ENCODE data around the gene NAA11.
A peak's percentile ranks its signal among the peaks of the same experiment; 100 is the strongest.

NAA11 gene

DNA sequence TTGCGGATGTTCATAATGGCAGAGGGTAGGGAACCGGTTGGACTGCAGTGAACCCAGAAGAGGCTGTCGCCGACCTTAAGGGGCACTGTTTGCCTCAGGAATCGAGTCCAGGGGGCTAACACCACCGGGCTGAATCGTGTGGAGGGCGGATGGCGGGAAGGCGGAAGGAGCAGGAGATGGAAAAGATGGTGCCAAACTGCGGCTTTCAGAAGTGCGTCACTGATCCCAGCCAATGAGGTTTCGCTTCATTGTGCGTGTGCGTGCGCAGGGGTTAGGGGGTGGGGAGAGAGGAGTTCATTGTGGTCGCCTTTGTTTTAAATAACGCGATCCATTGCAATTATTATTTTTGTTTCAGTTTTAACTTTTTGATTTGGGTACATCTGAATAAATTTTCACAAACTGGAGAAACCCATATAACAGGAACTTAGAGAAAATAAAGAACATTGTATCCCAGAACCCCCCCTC lies at the start of gene NAA11:
NAA11 (minus strand) TSS at position 198 of the 465 bp plus-strand sequence; CDS start at position 14, 184 bp downstream.
- no peak for DNase-seq

DNA sequence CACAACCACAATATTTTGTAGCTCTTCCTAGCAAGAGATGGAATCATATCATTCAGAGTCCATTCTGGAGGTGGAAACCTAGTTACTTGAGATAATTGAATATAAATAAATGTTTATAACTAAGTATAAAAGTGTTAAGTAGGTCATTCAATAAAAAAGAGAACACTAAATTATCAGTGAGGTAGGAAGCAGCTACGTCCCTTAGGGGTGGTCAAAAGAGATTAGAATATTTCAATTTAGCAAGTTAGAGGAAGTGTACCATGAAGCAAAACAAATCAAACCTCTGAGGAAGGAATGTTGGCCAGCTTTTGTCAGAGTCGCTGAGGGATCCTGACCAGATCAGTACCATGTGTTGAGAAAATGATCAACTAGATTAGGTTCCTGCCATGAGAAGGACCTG lies 44.2 kb upstream of the NAA11 start:
- no peak for DNase-seq

DNA sequence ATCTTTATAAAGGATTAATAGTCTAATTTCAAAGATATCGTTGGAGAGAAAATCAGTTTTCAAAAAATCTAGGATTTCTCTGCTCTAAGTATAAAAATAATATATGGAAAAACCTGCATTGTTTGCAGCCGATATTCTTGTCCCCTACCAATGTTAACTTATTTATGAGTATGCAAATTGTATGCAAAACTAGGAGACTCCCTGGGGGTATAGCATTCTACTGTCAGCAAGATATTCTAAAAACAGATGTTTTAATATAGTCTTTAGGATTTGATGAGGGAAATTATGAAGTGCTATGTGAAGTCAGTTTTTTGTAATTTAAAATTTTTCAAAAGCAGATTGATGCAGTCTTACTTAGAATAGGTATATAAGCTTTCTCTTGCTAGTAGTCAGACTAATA lies 41.2 kb upstream of the NAA11 start:
- DNase-seq = no peak

DNA sequence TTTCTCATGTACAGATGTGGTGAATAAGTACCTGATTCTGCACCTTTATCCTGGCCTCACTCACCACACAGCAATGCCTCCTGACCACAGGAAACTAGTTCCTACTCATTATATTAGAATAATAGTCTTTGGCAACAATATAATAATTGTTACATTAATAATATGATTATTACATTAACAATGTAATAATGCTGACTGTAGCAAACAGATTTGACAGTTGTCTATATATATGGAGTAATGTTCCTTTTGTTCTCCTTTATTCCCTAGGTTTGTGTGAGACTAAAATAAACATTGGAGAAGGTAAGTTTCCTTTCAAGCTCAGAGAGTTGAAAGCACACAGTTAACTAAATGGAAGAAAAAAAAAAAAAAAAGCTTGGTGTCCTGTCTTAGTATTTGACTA lies 40.6 kb upstream of the NAA11 start:
- no peak for DNase-seq

DNA sequence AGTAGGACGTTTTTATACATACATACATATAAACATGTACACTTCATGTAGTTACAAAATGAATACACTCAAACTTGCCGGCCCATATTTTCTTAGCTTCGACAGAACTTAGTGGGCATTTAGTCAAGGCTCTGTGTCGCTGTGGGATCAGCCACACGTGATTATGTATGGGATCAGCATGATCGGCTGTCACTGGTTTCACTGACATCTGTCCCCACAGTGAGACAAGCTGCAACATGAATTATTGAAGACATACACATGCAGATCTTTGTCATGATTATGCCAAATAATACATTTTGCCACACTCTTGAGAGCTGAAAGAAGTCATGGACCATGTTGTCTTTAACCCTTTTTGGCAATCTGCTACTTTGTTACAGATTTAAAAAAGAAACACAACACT lies 38.2 kb upstream of the NAA11 start:
- DNase-seq = no peak

DNA sequence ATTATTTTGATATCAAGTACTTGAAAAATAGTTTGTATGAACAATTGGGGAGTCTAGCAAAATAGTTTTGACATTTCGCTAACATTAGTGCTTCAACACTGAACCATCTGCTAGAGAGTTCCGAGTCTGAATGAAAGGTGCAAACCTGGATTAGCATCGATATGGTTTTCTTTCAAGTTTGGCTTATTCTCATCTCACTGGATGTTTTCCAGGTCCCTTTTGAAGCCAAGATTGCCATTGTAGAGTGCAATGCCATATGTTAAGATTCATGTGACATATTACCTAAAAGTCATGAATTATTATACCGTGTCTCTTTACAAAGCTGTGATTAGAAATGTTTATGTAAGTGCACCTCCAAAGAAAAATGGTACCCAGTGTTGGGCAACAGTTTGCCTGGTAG lies 36.8 kb upstream of the NAA11 start:
- DNase-seq = no peak

DNA sequence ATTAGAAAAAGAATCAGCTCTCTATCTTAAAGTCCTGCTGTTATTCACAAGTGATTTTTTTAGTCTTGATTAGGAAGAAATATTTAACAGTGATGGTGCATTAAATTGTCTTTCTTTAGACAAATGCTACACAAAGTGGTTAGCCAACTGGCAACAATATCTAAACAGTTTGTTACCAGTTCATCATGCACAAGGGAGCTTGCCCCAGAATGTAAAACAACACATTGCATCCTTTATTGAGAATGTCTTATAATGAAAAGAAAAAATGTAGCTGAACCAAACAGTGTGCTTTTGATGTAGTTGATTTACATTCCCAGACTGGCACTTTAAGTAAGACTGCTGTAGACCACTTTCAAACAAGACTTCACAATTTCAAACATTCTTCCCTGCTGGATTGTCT lies 34.1 kb upstream of the NAA11 start:
- DNase-seq = no peak

DNA sequence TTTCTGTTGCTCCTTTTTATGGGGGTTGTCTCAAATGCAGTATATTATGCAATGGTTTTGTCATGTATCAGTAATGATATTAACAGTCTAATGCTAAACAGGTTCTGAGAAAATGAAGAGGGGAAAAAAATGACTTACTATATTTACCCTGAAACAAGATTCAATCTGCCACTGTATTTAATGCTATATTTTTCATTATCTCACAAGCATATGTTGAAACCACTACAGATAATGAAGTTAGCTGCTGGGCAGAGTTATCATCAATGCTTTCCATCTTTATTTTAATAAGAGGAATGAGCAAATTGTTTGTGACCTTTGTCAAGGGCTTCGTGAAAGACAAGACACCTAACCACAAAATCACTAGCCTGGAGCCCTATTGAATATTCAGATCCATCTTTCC lies 32.6 kb upstream of the NAA11 start:
- DNase-seq = peak; percentile 4

DNA sequence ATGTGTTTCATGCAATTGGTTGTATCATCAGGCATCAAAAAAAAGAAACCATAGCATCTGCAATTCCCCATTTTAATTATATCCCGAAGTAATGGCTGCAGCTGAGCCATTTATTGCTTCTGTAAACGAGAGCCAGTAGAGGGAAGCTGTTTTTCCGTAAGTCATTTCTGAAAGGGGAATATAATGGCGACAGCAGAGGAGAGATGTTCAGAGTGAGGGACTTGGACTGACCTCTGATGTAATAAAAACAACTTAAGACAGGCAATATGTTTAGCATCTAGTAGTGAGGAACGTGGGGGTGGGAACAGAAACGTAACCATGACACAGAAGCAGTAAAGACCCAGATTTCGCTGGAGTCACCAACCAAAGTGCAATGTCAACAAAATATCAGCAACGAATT lies 31.5 kb upstream of the NAA11 start:
- no peak for DNase-seq

DNA sequence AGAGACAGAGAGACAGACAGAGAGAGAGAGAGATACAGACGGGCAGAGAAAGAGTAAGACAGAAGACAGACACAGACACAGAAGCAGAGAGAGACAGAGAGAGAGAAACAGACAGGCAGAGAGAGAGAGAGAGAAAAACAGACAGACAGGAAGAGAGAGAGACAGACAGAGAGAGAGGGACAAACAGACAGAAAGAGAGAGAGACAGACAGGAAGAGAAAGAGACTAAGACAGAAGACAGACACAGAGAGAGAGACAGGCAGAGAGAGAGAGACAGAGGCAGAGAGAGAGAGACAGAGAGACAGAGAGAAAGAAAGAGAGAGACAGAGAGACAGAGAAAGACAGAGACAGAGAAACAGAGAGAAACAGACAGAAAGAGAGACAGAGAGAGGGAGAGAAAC lies 27.2 kb upstream of the NAA11 start:
- no peak for DNase-seq

DNA sequence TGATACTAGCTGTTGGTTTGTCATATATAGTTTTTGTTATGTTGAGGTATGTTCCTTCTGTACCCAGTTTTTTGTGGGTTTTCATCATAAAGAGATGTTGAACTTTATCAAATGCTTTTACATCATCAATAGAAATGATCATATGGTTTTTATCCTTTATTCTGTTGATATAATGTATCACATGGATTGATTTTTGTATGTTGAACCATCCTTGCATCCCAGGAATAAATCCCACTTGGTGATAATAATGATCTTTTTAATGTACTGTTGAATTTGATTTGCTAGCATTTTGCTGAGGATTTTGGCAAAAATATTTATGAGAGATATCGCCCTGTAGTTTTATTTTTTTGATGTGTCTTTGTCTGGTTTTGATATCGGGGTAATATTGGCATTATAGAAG lies 22.5 kb upstream of the NAA11 start:
- DNase-seq = no peak

DNA sequence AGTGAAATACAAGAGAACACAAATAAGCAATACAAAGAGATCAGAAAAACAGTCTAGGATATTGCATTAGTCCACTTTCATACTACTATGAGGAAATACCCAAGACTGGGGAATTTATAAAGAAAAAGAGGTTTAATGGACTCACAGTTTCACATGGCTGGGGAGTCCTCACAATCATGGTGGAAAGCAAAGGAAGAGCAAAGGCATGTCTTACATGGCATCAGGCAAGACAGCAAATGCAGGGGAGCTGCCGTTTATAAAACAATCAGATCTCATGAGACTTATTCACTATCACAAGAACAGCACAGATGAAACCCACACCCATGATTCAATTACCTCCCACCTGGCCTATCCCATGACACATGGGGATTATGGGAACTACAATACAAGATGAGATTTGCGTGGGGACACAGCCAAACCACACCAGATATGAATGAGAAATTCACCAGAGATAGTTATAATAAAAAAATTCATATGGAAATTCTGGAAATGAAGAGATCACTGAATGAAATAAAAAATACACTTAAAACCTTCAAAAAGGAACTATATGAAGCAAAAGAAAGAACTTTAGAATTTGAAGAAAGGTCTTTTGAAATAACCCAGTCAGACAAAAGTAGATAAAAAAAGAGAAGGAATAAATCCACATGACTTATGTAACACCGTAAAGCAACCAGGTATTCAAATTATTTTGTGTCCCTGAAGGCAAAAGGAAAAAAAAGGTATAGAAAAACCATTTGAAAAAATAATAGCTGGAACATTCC lies 16.2 kb upstream of the NAA11 start:
- DNase-seq = no peak

DNA sequence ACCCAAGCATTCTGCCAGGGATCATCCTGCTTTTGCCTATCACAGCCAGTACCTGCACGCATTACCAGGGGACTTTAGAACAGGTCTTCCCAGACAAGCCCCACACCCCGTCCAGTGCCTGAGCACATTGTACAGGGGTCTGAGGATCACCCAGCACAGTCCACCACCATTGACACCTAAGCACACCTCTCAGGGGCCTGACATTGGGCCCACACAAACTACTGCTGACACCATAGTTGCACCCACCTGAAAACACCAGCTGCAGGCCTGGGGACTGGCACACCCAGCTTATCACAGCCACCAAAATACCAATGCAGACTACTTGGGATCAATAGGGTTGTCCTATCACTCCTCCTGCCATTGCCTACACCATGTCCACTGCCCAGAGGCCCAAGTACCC lies 14.7 kb upstream of the NAA11 start:
- no peak for DNase-seq

DNA sequence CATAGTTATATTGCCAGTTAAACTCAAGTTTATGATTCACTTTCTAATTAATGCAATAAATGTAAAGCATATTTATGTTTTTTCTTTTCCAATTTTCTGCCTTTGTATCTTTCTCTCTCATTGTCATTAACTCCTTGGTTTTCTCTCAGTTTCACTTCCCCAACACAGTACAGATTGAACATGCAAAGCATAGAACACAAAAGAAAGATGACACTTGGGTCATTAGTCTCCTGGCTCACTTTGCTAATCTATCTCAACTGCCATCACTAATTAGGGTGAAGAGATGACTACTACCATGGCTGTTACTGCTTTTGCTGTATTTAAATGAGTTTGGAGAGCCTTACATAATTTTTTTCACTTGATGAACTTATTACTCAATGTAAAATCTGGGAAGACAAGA lies 12.3 kb upstream of the NAA11 start:
- no peak for DNase-seq

DNA sequence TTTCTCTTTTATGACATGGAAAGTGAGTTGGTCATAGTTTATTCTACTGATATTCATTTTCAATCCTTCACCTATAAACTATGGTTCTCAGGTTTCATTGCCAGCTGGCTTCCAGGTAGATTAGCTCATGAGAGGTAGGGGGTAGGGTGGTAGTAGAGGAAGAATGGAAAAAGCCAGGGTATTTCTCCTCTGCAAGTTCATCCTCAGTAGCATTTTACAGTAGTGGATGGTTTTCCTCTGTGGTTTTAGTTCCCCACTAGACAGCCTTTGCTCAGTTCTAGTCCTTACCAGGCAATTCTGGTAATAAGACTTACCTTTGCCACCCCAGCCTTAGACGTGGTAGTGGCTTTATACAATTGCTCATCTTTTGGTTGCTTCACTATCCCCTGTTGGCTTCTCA lies 8.9 kb upstream of the NAA11 start:
- DNase-seq = no peak

DNA sequence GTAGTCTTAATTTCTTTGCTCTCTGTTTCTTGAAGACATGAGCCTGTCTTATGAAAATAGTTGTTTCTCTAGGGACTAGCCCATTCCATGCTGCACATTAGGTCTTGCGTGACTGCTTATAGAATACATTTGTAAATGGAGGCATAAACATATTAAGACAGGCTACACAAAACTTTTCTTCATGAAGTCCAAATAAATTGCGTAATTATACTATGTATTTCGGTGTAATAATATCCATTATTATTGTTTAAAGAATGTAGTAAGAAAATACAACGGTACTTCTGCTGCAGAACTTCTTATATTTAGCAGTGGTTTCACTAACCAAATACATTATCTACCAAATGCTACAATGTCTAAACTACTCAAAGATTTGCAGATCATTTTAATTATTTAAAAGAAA lies 8.5 kb upstream of the NAA11 start:
- DNase-seq = no peak

DNA sequence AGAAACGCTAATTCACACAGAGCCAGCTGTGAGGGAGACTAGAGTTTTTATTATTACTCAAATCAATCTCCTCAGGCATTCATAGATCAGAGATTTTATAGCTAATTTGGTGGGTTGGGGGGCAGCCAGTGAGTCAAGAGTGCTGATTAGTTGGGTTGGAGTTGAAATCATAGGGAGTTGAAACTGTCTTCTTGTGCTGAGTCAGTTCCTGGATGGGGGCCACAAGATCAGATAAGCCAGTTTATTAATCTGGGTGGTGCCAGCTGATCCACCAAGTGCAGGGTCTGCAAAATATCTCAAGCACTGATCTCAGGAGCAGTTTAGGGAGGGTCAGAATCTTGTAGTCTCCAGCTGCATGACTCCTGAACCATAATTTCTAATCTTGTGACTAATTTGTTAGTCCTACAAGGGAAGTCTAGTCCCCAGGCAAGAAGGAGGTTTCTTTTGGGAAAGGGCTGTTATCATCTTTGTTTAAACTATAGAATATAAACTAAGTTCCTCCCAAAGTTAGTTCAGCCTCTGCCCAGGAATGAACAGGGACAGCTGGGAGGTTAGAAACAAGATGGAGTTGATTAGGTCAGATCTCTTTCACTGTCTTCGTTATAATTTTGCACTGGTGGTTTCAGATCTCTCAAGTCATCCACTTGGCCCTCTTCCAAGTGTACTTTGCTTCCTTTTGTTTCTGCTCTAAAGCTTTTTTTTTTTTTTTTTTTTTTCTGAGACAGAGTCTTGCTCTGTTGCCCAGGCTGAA lies 5.4 kb upstream of the NAA11 start:
- DNase-seq = peak; percentile 80

DNA sequence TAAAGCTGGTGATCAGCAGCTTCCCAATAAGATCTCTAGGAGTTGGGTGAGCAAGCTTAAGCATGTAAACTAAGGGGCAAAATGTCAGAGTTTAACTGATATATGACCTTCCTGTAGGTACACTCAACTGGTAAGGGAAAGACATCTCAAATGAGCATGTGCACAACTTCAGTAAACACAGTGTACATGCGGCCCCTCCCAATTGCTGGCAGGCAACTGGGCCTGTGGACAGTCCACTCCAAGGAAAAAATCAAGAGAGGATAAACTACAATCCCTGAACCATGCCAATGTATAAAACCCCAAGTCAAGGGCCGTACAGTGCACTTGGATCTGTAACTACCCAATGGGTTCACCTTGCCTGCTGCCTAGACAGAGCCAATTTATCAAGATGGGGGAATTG lies 4.9 kb upstream of the NAA11 start:
- no peak for DNase-seq

DNA sequence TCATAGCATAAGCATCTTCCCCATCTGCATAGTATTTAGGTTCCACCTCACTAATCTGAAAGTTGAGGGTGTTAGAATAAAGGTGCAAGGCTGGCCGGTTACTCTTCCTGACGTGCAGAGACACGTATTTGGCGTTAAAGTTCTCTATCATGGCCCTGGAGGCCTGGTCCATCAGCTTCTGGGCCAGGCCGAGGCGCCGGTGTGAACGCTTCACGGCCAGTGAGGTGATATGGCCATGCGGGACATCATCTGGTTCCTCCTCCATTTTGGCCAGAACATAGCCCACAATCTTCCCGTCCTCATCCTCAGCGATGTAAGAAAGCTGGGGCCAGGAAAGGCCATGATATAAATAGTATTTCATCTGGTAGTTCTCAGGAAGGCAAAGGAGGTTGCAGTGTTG lies 425 bp downstream of the NAA11 start:
- no peak for DNase-seq

DNA sequence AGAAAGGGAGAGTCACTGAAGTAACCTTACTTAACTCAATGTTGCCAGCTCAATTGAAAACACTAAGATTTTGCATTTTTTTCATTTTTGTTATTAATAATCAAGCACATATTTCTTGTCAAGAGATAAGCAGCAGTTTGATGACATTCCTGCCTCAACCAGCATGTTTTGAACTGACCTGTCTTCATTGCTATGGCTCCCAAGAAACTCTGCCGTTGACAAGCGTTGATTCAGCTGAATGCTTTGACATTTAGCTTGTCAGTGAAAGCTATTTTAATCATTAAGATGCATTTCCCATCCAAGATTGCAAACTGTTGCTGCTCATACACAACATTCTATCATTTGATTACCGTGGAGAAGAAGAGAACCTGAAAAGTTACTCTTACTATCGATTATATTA lies 5.9 kb downstream of the NAA11 start:
- DNase-seq = no peak

DNA sequence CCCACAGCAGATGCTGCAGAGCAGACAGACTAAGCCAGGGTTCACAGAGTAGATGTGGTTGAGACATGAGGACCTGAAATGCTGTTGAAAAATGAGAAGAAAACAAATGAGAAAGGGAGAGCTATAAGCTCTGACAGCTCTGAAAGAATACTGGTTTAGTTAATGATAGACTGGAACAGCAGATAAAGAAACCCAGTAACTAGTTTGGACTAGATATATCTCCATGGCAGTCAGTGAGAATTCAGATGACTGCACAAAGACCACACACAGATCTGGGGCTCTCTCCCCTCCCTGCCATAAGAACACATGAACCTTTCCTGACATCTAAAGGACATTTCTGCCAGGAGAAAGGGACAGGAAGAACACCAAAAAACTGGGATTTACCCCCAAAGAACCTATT lies 8.2 kb downstream of the NAA11 start:
- peak; percentile 73 for DNase-seq

DNA sequence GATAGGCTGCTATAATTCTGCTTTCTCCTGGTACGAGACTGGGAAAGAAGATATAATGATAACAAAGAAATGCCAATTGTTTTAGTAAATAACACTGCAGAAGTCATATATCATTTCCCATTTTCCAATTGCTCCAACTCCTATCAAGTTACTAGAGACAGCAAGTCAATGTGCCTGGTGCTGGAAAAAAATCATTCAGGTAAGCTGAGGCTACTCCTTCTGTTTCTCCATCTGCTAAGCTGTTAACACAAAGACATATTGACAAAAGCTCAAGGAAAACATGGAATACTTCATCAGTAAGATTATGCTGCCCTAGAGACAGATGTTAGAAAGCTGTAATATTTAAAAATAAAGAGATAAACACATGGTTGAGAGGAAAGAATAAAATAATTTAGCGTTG lies 10.0 kb downstream of the NAA11 start:
- DNase-seq = no peak

DNA sequence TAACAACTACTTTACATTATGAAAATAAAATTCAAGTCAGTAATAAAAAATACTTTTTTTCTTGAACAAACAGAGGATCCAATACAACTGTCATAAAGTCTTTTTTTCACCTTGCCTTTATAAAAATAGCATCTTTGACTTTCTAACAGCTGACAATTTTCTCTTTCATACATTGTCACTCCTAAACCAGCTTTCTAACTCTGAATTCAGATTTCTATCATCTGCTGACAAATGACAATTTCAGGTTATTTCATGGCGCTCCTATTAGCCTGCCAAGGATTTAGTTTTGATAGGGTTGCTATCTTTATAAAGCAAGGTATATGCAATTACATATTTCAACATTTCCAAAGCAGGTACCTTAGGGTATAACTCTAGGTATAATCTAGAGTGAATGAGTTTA lies 14.6 kb downstream of the NAA11 start:
- no peak for DNase-seq

DNA sequence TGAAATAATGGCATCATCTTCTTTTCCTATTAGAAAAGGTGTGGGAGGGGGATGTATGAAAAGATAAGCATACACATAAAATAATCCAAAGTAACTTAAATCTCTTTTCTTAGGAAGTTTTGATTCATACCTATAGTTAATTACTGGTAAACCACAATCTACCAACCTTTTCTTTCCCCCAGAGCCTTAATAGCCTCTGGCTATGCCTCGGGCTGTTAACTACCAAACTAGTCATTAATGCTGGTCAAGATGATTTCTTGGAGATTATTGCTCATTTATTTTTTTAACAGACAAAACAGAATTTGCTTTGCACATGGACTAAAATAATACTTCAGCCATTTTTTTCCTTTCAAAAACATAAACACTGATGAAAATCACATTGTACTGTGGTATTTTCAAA lies 16.9 kb downstream of the NAA11 start:
- DNase-seq = no peak

DNA sequence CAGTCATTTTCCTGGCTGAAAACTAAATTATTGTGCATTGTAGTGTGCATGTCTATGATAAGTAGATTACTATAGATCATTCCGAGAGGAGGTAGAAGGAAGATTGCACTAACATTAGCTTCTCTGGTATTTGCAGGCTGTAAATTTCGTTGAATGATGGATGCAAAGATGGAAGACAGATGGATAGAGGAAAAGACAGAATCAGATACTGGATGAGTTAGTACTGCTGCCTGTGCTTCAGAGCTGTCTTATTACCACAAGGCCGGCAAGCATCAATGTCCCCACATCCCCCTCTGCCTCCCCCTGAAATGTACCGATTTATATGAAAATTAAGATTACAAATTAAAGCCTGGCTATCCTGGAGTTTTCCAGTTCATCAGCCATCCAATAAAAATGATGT lies 17.7 kb downstream of the NAA11 start:
- DNase-seq = no peak

Measured in OCI-M1 (cell line).